Suppressor macrophage (primary cell): ENCODE data around the gene FHL1.
A peak's percentile ranks its signal among the peaks of the same experiment; 100 is the strongest.
"Not testable (repeated sequence)": the region's sequence is repeated elsewhere in the genome, so short reads cannot be mapped to it uniquely, and the experiment has no call there.

Source experiments
- DNase-seq, 4 experiments: peaks; one replicate each; pipeline ENCODE4 v3.0.0-alpha.2; 2020 to 2022

Gene FHL1

DNA sequence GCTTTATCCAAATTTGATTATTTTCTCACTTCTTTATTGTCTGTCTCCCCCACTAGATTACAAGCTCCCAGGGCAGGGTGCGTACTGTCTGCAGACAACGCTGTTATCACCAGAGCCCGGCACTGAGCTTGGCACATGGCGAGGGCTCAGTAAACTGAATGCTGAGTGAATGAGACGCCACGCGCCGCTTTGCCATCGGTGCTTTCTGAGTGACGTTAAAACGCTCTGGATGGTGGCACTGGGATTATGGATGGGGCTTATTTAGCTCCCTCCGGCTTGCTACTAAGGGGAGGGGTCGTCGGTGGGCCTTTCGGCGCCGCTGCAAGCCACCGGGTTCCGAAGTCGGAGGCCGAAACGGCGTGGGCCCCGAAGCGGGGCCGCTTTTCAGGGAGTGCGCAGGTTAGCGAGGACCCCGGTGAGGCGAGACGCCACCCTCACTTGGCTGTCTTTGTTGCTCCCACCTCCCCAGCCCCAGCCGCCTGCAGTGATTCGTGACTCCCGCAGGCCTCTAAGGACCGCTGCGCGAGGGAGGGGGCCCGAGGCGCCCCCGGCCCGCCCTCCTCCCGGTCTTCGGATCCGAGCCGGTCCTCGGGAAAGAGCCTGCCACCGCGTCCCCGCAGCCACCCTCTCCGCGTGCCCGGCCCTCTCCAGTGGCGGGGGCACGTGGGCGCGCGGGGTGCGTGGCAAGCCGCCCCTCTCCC lies 569 bp upstream of the FHL1 start:
- DNase-seq: peak in 2 of 4 experiments; percentile 19 to 27

DNA sequence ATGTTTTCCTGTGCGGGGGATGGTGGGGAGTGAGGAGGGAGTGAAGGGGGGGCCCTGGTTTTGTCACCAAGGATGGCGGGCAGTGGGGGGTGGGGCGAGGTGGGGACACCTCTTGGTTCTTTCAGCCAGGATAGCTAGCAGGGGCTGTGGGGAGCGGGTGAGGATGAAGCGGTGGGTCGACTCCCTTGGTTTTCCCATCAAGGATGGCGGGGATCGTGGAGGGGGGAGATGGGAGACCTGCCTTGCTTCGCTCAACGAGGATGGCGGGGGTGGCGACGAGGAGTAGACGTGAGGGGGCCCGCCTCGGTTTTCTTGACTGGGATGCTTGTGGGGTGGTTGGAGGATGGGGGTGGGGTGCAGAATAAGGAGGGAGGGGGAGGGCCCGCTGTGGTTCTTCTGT lies 643 bp downstream of the FHL1 start:
- no peak for DNase-seq

DNA sequence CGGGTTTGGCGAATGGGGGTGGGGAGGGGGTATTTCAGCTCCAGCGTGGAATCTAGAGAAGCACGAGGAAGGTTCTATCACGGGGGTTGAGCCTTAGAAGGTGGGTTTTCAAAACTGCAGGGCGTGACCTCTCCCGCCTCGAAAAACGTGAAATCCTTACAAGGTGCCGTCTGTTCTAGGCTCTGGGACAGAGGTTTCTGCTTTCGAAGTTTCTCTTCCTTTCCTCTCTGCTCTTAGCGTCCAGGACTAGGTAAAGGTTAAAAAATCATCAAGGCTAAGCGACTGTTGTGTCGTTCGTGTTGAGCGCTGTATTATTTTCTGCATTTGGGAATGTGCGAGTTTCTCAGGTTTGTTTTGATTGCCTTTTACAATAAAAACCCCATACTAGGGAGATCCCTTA lies 1.1 kb downstream of the FHL1 start:
- no peak for DNase-seq

DNA sequence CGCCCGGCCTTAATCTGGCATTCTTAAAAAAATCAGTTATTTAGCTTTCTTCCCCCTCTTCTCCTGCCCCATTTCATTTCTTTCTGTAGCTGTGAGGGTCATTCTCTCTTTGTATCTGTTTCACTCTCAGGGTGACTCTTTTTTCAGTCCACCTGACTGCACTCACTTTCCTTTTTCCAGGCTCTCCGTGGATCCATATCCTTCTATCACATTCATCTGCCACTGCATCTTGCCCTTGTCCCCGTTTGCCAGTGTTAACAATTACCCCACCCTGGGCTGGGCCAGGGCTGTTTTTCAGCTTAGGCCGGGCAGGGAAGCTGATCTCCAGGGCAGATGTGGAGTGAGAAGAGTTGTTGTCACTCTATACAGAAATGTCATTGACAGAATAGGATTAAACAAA lies 7.7 kb downstream of the FHL1 start:
- DNase-seq: no peak

DNA sequence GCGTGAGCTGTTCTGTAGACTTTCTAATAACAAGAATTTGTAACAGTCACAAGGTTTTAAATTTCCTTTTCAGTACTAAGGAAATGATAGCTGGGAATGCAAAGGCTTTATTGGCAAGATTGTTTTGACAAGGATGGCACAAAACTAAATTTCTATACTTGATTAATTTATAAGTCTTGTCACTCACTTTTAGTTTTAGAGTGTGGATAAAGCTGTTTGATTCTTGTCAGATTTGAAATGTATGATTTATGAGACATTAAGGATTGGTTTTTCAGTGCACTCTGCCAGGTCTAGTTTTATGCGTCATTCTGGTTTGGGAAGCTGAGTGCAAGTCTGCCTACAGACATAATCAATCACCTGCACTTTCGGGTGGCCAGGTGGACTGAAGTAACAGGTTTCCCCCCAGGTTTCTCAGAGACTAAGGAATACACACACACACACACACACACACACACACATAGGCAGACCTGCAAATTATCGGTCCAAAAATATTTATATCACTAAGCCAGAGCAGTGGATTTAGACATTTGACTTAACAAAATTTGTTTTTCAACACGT lies 9.3 kb downstream of the FHL1 start:
- DNase-seq: no peak

DNA sequence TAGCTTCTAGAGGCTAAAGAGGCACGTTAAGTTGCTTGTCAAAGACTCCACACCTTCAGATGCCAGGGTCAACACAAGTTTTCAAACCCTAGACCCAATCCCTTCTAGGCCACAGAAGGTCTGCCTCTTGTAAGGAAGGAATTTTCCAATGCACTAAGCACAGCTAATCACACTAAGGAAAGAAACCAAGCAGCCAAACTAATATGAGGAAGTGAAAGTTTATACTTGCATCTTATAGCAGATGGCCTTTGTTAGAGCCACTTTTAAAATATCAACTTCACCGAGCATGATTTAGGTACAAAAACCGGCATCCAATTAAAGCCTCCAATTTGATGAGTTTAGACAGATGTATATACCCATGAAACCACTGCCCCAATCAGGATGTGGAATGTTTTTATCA lies 9.9 kb downstream of the FHL1 start:
- peak in 3 of 4 experiments; percentile 13 to 47 (median 43) for DNase-seq

DNA sequence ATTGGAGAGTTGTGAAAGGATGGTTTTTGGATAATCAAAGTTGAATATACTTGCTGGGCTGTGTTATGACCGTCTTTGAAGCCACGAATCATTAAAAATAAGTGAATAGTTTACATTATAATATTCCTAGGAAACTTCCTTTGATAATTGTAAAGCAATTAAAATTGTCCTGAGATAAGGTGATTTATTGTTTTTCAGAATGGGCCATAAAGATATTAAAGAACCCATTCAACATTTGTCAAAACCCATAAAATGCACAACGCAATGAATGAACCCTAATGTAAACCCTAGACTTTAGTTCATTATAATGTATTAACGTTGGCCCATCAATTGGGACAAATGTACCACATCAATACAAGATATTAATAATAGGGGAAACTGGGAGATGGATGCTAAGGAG lies 11.4 kb downstream of the FHL1 start:
- no peak for DNase-seq

DNA sequence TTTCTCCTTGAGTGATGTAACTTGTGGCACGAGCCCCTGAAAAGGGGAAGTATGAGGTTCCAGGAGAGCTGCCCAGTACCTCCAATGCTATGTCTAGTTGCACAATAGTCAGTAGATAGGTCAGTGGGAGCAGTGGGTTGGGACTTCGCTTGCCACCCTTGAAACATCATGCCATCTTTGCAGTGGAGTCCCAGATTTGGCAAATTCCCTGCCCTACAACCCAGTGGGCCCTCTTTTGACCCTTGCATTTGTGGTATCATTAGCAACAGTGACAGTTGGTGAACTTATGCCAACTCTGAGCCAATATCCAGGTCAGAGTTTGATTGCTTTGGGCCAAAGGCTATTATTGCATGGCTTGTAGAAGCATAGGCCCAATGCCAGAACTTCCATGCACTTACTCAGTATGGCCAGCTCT lies 12.3 kb downstream of the FHL1 start:
- DNase-seq: peak; percentile 19 to 73 (median 58)

DNA sequence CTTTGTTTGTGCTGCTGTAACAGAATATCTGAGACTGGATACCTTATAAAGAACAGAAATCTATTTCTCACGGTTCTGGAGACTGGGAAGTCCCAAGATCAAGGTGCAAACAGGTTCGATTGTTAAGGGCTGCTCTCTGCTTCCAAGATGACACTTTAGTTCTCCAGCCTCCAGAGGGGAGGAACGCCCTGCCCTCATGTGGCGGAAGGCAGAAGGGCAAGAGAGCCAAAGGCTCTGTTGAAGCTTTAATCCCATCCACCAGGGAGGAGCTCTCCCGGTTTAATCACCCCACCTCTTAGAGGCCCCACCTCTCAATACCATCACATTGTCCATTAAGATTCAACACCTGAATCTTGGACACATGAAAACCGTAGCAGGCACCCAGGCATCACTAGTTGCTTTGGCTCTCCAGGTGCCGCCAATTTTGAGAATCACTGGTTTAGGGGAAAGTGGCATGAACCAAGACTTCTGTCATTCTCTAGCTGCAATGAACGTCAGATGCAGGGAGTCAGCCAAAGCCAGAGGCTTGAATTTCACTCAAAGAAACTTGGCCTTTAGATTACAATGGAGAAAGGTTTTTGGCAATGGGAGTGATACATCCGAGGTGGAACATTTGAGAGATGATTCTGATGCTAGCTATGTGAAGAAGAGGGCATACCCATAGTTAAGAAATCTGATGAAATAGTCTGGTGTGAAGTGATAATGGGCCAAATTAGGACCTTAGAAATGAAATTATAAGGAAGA lies 15.7 kb downstream of the FHL1 start:
- peak; percentile 50 to 74 (median 59) for DNase-seq

DNA sequence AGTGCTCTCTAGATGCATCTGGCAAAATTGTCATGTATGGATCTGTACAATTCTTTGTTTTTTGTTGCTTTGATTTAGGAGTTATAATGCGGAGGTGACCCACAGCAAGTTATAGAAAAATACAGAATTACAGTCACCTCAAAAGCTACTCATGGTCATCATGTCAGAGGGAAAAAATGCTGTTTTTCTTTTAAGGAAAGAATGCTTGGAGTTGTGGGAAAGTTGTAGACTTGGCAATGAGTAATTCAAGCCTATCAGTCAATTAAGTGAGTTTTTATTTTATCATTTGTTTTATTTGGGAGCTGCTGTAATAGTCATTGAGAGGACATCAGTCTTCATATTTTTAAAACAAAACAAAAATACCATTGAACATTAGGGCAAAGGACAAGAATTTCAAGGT lies 16.4 kb downstream of the FHL1 start:
- DNase-seq: no peak

DNA sequence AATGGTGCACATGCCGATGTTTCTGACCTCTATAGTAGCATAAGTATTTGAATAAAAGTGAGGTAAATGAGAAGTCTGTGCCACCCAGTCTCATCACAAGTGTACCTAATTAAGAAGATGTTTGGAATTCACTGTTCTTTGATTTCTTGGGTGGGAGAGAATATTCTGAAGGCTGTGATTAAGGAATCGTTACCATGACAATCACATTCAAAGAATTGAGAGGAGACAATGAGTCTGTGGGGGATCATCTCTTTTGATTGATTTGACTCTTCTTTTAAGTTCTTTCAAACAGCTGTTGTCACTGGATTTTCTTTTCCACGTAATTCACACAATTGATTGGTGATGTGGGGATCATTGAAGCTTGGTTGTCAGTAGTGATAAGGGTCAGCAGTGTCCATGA lies 18.1 kb downstream of the FHL1 start:
- no peak for DNase-seq

DNA sequence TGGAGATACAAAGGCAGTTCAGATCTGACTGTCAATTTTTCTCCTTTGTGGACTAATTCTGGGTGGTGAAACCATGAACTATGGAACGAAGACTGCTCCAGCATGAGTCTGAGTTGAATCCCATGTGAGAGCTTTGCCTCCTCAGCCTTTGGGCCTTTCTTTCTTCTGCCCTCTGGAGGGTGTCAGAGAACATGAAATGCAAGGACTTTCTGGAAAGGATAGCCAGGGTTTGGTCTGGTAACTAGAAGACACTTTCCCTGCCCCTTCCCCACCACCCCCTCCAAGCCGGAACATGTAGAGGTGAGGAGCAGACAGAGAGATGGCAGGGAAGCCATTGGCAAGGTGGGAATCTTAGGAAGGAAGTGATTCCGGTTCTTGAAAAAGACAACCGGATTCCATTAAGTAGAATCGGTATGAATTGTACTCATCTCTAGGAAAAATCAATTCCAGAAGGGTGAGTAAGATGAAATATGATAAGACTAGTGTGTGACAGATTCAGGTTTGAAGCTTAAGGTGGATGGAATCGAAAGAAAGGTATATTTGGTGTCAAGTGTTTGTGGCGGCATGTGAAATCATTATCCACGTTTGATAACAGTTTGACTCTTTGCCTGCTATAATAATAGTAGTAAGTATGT lies 19.0 kb downstream of the FHL1 start:
- peak in 3 of 4 experiments; percentile 16 to 36 (median 29) for DNase-seq

DNA sequence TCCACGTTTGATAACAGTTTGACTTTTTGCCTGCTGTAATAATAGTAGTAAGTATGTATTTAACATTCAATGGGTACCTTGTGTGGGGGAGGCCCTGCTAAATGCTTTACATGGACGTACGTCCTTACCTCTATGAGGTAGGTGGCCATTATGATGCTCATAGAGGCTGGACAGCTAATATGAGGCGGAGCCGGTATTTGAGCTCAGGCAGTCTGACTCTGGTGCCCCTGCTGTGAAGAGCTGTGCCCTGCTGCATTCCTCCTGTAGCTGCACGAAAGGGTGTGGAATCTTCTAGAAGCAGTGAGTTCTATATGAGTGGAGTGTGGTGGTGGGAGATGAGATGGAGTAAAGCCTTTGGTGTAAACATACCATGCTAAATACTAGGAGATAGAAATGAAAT lies 20.7 kb downstream of the FHL1 start:
- not testable (repeated sequence) for DNase-seq

DNA sequence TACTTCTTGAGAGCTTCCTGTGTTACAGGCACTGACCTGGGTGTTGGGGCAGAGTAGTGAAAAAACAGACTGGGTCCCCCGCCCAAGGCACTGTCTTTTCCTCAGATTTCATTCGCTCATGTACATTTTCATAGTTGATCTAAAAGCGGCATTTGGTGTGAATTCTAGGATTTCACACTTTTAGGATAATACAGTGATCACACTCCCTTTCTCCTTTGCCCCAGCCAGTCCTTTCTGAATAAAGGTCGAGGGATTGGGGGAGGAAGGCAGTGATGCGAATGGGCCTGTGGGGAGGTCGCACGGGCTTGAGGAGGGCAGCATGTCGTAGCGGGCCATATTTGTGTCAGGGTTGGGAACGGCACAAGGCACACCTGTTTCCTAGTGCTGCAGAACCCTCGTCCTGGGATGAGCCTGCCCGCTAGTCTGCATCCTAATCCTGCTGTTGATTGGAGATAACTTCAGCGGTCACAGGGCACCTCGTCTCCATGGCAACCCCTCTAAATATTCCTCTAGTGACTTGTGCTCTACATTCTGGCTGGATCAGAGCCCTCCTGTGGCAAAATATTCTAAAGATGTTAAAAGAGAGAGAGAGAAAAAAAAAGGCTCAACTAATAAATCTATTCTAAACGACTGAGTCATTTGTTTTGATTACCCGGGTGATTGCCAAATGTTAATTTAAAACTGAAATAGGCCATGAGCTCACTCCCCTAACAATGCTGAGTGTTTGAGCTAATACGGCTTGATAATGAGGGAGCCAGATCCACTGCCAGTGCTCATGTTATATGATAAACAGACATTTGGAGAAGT lies 21.8 kb downstream of the FHL1 start:
- no peak for DNase-seq

DNA sequence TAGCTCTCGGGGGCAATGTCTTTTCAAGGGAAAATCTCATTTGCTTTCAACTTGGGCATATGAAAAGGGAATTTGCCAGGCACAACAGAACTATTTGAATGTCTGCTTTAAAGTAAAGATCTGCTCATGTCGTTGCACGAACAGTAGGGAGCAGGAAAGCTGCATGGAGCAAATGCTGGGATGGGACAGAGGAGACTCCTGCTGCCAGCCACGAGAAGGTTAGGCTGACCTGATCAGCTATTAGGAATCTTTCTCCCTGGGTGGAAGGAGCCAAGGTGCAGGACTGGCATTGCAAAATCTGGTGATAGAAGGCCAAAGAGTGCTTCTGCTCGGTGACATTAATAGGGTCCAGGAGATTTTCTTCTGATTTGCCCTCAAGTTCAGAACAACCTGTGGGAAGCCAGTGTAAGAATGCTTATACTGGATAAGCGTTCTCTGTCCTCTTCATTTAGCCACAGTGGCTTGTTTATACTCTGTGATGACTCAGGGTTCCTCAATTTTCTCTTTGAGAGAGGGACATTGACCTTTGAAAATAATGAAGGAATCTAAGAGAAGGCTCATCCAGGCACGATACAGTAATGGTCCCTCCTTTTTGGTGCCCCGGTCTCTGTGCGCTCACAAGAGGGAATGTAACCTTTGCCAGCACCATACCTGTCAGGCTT lies 22.9 kb downstream of the FHL1 start:
- no peak for DNase-seq

DNA sequence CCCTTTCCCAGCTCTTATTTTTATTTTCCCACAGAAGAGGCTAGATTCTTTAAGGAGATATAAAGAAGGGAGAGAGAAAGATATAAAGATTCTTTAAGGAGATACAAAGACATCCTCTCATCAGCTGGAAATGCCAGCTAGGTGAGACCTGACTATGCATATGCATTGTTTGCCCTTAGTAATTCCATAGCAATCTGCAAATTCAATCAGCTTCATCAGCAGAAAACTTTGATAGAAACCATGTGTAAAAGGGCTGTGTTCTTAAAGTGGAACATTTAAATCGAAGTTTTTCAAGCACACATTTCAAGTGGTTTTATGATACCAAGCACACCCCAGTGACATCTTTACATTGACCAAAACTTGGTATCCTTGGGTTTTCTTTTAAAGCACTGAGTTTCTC lies 24.1 kb downstream of the FHL1 start:
- DNase-seq: no peak

DNA sequence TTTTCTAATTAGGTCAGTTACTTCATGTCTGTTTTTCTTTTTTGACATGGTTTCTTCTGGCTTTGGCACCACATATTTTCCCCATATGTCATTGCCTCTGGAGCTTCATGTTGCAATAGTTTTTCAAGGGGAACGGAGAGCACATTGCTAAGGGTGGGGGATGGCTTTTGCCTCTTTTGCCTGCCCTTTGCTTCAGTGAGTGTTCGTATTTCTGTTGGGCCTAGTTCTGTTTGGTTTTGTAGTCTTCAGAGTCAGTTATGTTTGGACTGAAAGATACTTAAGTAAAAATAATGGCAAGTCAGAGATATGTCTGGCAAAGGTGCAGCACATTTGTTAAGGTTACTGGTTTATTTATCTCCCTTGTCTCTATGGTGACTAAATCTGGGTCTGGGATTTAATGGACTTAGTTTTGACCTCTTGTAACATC lies 29.1 kb downstream of the FHL1 start:
- no peak for DNase-seq

DNA sequence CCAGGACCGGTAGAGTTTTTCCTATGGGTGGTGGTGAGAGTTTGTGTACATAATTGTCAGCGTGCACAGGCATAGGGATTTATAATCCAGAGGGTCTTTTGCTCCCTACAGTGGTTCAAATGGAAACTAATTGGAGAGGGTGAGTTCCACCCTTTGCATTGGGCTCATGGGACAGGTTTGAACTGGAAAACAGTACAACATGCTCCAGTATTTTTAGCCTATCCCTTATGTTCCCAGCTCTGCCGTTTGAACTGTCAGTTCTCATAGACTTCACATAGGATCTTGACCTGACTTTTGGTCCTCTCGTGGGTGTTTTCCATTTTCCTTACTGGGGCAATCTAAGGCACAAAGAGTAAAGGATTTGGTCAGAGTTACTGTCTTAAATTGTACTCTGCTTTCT lies 31.8 kb downstream of the FHL1 start:
- DNase-seq: no peak

DNA sequence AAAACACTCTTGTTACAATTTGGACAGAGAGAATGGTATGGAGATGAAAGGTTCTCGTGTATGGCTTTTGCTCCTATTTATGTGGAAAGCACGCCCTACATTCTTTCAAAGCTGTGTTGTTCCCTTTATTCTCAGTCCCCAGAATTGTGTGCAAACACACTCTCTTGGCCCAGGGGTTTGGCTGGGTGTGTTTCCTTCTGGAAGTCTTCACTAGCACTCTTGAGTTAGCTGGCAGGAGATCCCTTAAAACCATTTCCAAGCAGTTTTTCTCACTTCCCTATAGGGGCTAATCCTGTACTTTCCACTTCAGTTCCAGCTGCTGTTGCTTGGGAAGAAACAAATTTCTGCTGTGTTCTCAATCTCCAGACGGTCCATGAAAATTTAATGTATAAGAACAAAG lies 35.1 kb downstream of the FHL1 start:
- DNase-seq: no peak

DNA sequence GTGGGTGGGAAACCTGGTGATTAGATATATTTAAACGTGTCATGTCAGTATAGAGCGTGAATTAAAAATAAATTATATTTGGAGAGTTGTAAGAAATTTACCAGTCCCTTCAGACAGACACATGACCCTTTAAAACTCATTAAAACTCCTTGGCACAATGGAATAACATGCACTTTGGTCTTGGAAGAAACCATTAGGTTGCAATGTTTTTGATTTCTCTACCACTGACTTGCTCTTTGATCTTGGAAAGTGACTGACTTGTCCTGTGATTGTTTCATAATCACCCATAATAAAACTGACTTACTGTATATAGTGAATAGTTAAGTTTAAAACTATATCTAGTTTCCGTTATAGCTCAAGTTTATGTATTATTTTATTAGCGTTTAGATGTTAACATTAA lies 35.8 kb downstream of the FHL1 start:
- DNase-seq: no peak

DNA sequence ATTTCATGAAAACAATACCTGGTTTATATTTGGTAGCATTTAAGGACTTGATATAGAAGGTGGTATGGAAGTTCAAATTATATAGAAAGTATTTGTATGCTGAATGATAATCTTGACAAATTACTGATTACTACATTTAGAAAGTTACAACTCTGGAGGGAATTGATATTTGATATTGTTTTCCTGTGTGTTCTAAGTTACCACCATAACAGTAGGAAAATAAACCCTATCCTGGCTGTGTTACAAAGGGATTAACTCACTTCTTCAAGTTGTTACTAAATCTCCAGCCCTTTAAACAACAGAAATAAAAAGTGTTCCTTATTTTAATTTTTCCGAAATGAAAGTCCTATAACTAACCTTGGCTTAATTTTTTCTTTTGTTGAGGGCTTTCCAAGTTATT lies 36.6 kb downstream of the FHL1 start:
- DNase-seq: no peak

DNA sequence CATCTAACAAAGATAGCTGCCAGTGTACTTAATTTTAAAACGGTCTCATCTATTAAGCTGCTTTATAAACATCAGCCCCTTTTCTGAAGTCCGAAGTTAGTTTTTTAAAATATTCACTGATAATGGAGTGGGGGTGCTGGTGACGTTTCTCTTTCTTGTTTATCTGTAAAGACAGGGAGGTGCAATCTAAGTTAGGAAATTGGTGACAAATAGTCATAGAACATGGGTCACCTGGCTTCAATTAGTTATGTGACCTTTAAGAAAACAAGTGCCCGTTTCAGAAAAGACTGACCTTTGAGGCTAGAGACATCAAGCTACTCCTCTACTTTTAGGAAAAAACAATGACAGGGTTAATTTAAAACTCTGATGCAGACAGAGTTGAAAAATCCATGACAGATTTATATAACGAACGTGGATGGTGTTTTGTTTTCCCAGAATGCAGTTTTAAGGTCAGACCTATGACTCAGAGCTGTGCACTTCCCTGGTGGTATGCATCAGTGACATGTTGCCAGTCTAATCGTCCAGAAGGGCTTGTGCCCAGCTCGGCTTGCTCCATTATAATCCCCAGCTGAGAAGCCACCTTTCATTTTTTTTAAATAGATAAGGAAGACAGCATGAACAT lies 38.2 kb downstream of the FHL1 start:
- peak; percentile 8 to 41 (median 24) for DNase-seq
